Left ventricle myocardium inferior (tissue), 1 donor: ENCODE data around the gene CIAPIN1. TPM values are rescaled to one million over a fixed set of nuclear protein-coding genes. Genes with fewer than 3 reads are reported as not detected.

Experiments used
- DNase-seq: peaks from one replicate; pipeline ENCODE4 v3.0.0-alpha.2; 2020
- H3K27ac ChIP-seq: fragments of 200-600 bp; replicated peaks from 2 replicates; pipeline ENCODE4 v1.8.0; 2021
- H3K27me3 ChIP-seq: fragments of 200-600 bp; 2 replicates; pipeline ENCODE4 v1.8.0; 2021; ENCODE audit warnings: low read depth
- H3K36me3 ChIP-seq: fragments of 200-600 bp; 2 replicates; pipeline ENCODE4 v1.8.0; 2021
- H3K4me1 ChIP-seq: fragments of 200-600 bp; 2 replicates; pipeline ENCODE4 v1.8.0; 2021
- H3K4me3 ChIP-seq: fragments of 200-600 bp; 2 replicates; pipeline ENCODE4 v1.8.0; 2021; ENCODE audit warnings: mild to moderate bottlenecking, moderate library complexity
- H3K9me3 ChIP-seq: fragments of 200-600 bp; replicated peaks from 2 replicates; pipeline ENCODE4 v1.8.0; 2021
- CTCF ChIP-seq: fragments of 200-600 bp; IDR thresholded peaks from 2 replicates; pipeline ENCODE4 v1.8.0; 2021; ENCODE audit warnings: antibody characterized with exemption, mild to moderate bottlenecking, borderline replicate concordance
- intact Hi-C: fragments of 100-400 bp; cut with micrococcal nuclease; formaldehyde crosslinking; loops from one replicate; pipeline ENCODE4 v1.11.0; 2022
- total RNA-seq: library from RNA; stranded (reverse); fragmentation: NEBNext Ultra II Directional; extraction: Animal tissue kit (Norgen Biotek cat#: 25700); gene quantifications from one replicate; pipeline ENCODE4 v1.2.1, GENCODE V29; 2021
- donor health status: DM: no; HTN: yes; CAD: no; lungs with severe emphysema.

Gene CIAPIN1
- total RNA-seq, 1 donor from 2014 or later: 43.2 TPM

GRCh38 chr16:57385083-57385482 lies 62.1 kb downstream of the CIAPIN1 start:
- Histone ChIP-seq H3K27me3 (no peaks in the 10 kb centered on the region), H3K27ac (peak overlapping the region; percentile 71), H3K36me3 (peaks cover 7% of the 10 kb centered on the region), H3K4me3 (no peak overlapping the region), H3K4me1 (peaks cover 75% of the 10 kb centered on the region), H3K9me3 (no peaks in the 10 kb centered on the region)
- no peak for TF ChIP-seq CTCF
- DNase-seq: no peak
- intact Hi-C loops: no loop called here

- Histone ChIP-seq H3K4me1 (peaks cover 81% of the 10 kb centered on the region), H3K27me3 (no peaks in the 10 kb centered on the region), H3K4me3 (no peak overlapping the region), H3K36me3 (peaks cover 7% of the 10 kb centered on the region), H3K9me3 (no peaks in the 10 kb centered on the region), H3K27ac (peak overlapping the region; percentile 71)
- DNase-seq: no peak
- intact Hi-C loops: no loop called here
- no peak for TF ChIP-seq CTCF
Observed at GRCh38 chr16:57384248-57385070, 62.7 kb downstream of the CIAPIN1 start.

GRCh38 chr16:57383276-57384247 lies 63.6 kb downstream of the CIAPIN1 start:
- no peak overlapping the region for H3K4me3 ChIP-seq
- H3K36me3 ChIP-seq: peaks cover 7% of the 10 kb centered on the region
- peaks cover 90% of the 10 kb centered on the region for H3K4me1 ChIP-seq
- intact Hi-C loops: no loop called here
- H3K27ac ChIP-seq: peak overlapping the region; percentile 71
- no peaks in the 10 kb centered on the region for H3K27me3 ChIP-seq
- DNase-seq: no peak
- no peaks in the 10 kb centered on the region for H3K9me3 ChIP-seq
- no peak for TF ChIP-seq CTCF

- no peak for DNase-seq
- Histone ChIP-seq H3K27ac (peak overlapping the region; percentile 48), H3K4me3 (no peak overlapping the region), H3K36me3 (peaks cover 7% of the 10 kb centered on the region), H3K4me1 (peaks cover 90% of the 10 kb centered on the region), H3K27me3 (no peaks in the 10 kb centered on the region), H3K9me3 (no peaks in the 10 kb centered on the region)
- no peak for TF ChIP-seq CTCF
- intact Hi-C loops: no loop called here
Observed at GRCh38 chr16:57382535-57383275, 64.5 kb downstream of the CIAPIN1 start.
